ENCODE results near the gene KIF3B. TPM values are rescaled to one million over a fixed set of nuclear protein-coding genes. Genes with fewer than 3 reads are reported as not detected.

KIF3B gene
- total RNA-seq, 1 experiment from 2014 or later = 31.5 TPM

- no peaks in the 10 kb centered on the region for H3K4me1 ChIP-seq (ENCODE audit: control insufficient read depth in 1 of 2, insufficient read depth in 2 of 2, low read length in 2 of 2)
- no peaks in the 10 kb centered on the region for H3K79me2 ChIP-seq (ENCODE audit: insufficient read depth, low read length)
- RAD21 ChIA-PET (ENCODE audit: low non-redundant PET in 1 of 2, low total read pairs in 2 of 2, uncharacterized antibody in 2 of 2, unreplicated experiment in 2 of 2) = no interaction called here
- H3K9me2 ChIP-seq (ENCODE audit: insufficient read depth) = no peaks in the 10 kb centered on the region
- no peak overlapping the region for H2AFZ ChIP-seq (ENCODE audit: low read depth, low read length, poor library complexity, severe bottlenecking)
- no peak overlapping the region for H3K4me2 ChIP-seq (ENCODE audit: low read length)
- no peaks in the 10 kb centered on the region for H3K27me3 ChIP-seq (ENCODE audit: insufficient read depth, low read length)
- no TSS peak for BruUV-seq (replicated peaks)
- H3K9ac ChIP-seq (ENCODE audit: low read length) = no peak overlapping the region
- intact Hi-C loops (cut with micrococcal nuclease) = no loop called here
- no peaks in the 10 kb centered on the region for H3K9me3 ChIP-seq (ENCODE audit: control insufficient read depth in 1 of 2, insufficient read depth in 1 of 2, low read depth in 1 of 2, low read length in 2 of 2)
- H3K4me3 ChIP-seq (replicated peaks in 1 of 2; ENCODE audit: low read depth in 1 of 2, low read length in 2 of 2) = no peak overlapping the region
- TF ChIP-seq JUND (IDR thresholded peaks at IDR 0.05) (no peak), SIN3A (IDR thresholded peaks at IDR 0.05; ENCODE audit: low read depth) (no peak), EZH2 (IDR thresholded peaks at IDR 0.05) (no peak), YY1 (IDR thresholded peaks at IDR 0.05; ENCODE audit: extremely low read depth, insufficient replicate concordance, low read depth, low read length) (no peak), ATF3 (IDR thresholded peaks at IDR 0.05) (no peak), RAD21 (IDR thresholded peaks at IDR 0.05; ENCODE audit: low read depth) (no peak), REST (IDR thresholded peaks at IDR 0.05; ENCODE audit: low read depth) (no peak), EGR1 (IDR thresholded peaks at IDR 0.05; ENCODE audit: low read depth) (no peak), POLR2AphosphoS5 (IDR thresholded peaks at IDR 0.05; ENCODE audit: low read depth, low read length) (no peak), ZBTB33 (IDR thresholded peaks at IDR 0.05; ENCODE audit: extremely low read depth, insufficient replicate concordance, low read length) (no peak), ZFX (IDR thresholded peaks at IDR 0.05) (no peak), EZH2phosphoT487 (IDR thresholded peaks at IDR 0.05; ENCODE audit: borderline replicate concordance) (no peak), SP1 (IDR thresholded peaks at IDR 0.05; ENCODE audit: low read depth) (no peak), FOSL1 (IDR thresholded peaks at IDR 0.05; ENCODE audit: low read depth) (no peak)
- POLR2A ChIA-PET = no interaction called here
- CTCF ChIA-PET = no interaction called here
- ATAC-seq (no peak), DNase-seq (ENCODE audit: low read depth, low spot score) (no peak)
- no peaks in the 10 kb centered on the region for H4K20me1 ChIP-seq (ENCODE audit: insufficient read depth)
- no peak overlapping the region for H3K27ac ChIP-seq (ENCODE audit: low read depth, low read length)
- peaks cover 25 to 28% of the 10 kb centered on the region in 2 experiments for H3K36me3 ChIP-seq (ENCODE audit: control insufficient read depth in 1 of 2, insufficient read depth in 2 of 2, low read length in 2 of 2)
These were observed 46.7 kb upstream of the KIF3B start for GRCh38 chr20:32230707-32231106.

Data from HCT116 (cell line).